ENCODE measurements around the gene GUK1.

- no peak for TF ChIP-seq CTCF (IDR thresholded peaks at IDR 0.05)
- no peak for TF ChIP-seq POLR2A (IDR thresholded peaks at IDR 0.05)
Observed at GRCh38 chr1:228140724-228141225, 696 bp downstream of the GUK1 start.

Data from uterus (tissue), 2 donors.